Caco-2 (cell line): Measurements from ENCODE around the gene TTC7B. TPM values are rescaled to one million over a fixed set of nuclear protein-coding genes. Genes with fewer than 3 reads are reported as not detected.

ENCODE experiments used
- BruUV-seq: library from RNA; stranded (reverse); fragments of 400-500 nt; replicated peaks from 2 replicates; lab custom pipeline; 2021; lab: Mats Ljungman, UMichigan
- CTCF ChIA-PET: fragments of 300-600 bp; sonication (Branson Sonifier 250); formaldehyde crosslinking; loops from one replicate; lab custom pipeline; 2022; ENCODE audit warnings: antibody characterized with exemption; lab: Charles Lee
- POLR2A ChIA-PET: fragments of 300-600 bp; sonication (Branson Sonifier 250); formaldehyde crosslinking; loops from one replicate; lab custom pipeline; 2022; ENCODE audit warnings: antibody characterized with exemption; lab: Charles Lee
- DNase-seq, 2 experiments: peaks; one replicate each; pipeline versions ENCODE4 v3.0.0 to v3.0.0-alpha.2; 2020 to 2022
- H3K27me3 ChIP-seq: replicated peaks from 2 replicates; pipeline ENCODE4 v1.6.0; 2011; ENCODE audit warnings: low read length; ENCODE audit not compliant: control insufficient read depth, insufficient read depth
- H3K36me3 ChIP-seq: 2 replicates; pipeline ENCODE4 v1.5.1; 2011; ENCODE audit warnings: low read length; ENCODE audit not compliant: control insufficient read depth, insufficient read depth
- H3K4me1 ChIP-seq: fragments of 250-450 bp; sonication (Bioruptor Pico); 2 replicates; pipeline ENCODE4 v1.5.1; 2020; ENCODE audit warnings: mild to moderate bottlenecking
- H3K4me3 ChIP-seq: 2 replicates; pipeline ENCODE4 v1.5.1; 2011; ENCODE audit warnings: low read depth, mild to moderate bottlenecking, control low read depth, low read length
- H3K9me3 ChIP-seq: fragments of 250-450 bp; sonication (Bioruptor Pico); 2 replicates; pipeline ENCODE4 v1.5.1; 2020; ENCODE audit warnings: mild to moderate bottlenecking, moderate library complexity
- H3K27ac Mint-ChIP-seq: one replicate; pipeline ENCODE4 v1.8.0; 2022; ENCODE audit warnings: mixed read lengths; ENCODE audit not compliant: unreplicated experiment
- H3K27me3 Mint-ChIP-seq: one replicate; pipeline ENCODE4 v1.8.0; 2022; ENCODE audit warnings: mixed read lengths; ENCODE audit not compliant: insufficient read depth, unreplicated experiment
- H3K36me3 Mint-ChIP-seq: one replicate; pipeline ENCODE4 v1.8.0; 2022; ENCODE audit warnings: mild to moderate bottlenecking, mixed read lengths; ENCODE audit not compliant: insufficient read depth, unreplicated experiment
- H3K4me1 Mint-ChIP-seq: one replicate; pipeline ENCODE4 v1.8.0; 2022; ENCODE audit warnings: low read depth, mixed read lengths; ENCODE audit not compliant: unreplicated experiment
- H3K4me3 Mint-ChIP-seq: one replicate; pipeline ENCODE4 v1.8.0; 2022; ENCODE audit warnings: mild to moderate bottlenecking, moderate library complexity, mixed read lengths; ENCODE audit not compliant: unreplicated experiment
- H3K9me3 Mint-ChIP-seq: one replicate; pipeline ENCODE4 v1.8.0; 2022; ENCODE audit warnings: mixed read lengths; ENCODE audit not compliant: unreplicated experiment
- CTCF ChIP-seq, 2 experiments: fragments of 200-600 bp in 1 of 2; IDR thresholded peaks; 1 replicate in 1 of 2; 2 replicates in 1 of 2; pipeline versions ENCODE4 v1.5.1 to v1.8.0; 2011 to 2022; ENCODE audit warnings: antibody characterized with exemption in 1 of 2, control low read depth in 1 of 2, inconsistent platforms in 1 of 2, low read depth in 1 of 2, low read length in 1 of 2, mild to moderate bottlenecking in 1 of 2, moderate library complexity in 1 of 2; ENCODE audit not compliant: insufficient read depth in 1 of 2, severe bottlenecking in 1 of 2, unreplicated experiment in 1 of 2
- intact Hi-C: fragments of 100-400 bp; cut with micrococcal nuclease; formaldehyde crosslinking; loops from one replicate; pipeline ENCODE4 v1.10.0; 2022; ENCODE audit not compliant: unreplicated experiment
- total RNA-seq: library from RNA; stranded (reverse); gene quantifications from 2 replicates; pipeline ENCODE4 v1.2.3, GENCODE V29; 2022

TTC7B gene
- total RNA-seq, 1 experiment from 2014 or later: 28.5 TPM

- intact Hi-C loops: no loop called here
- no peak overlapping the region for H3K4me3 Mint-ChIP-seq
- no peaks in the 10 kb centered on the region for H3K36me3 Mint-ChIP-seq
- H3K36me3 ChIP-seq: no peaks in the 10 kb centered on the region
- H3K4me3 ChIP-seq: no peak overlapping the region
- BruUV-seq: no TSS peak
- H3K9me3 Mint-ChIP-seq: no peaks in the 10 kb centered on the region
- no peak overlapping the region for H3K27ac Mint-ChIP-seq
- no peaks in the 10 kb centered on the region for H3K27me3 Mint-ChIP-seq
- ChIA-PET POLR2A (no interaction called here), CTCF (no interaction called here)
- no peaks in the 10 kb centered on the region for H3K9me3 ChIP-seq
- H3K27me3 ChIP-seq: no peaks in the 10 kb centered on the region
- TF ChIP-seq CTCF (IDR thresholded peaks at IDR 0.05; ENCODE audit: insufficient read depth in 1 of 2, low read depth in 1 of 2, low read length in 1 of 2, severe bottlenecking in 1 of 2, unreplicated experiment in 1 of 2): peak in 1 of 2 experiments; percentile 8
- DNase-seq: peak in 1 of 2 experiments; percentile 18
- peaks cover 11% of the 10 kb centered on the region; the same call in 1 of the 2 replicates for H3K4me1 ChIP-seq
- H3K4me1 Mint-ChIP-seq: no peaks in the 10 kb centered on the region
These were observed 255.2 kb downstream of the TTC7B start for GRCh38 chr14:90560991-90561390.

GRCh38 chr14:90560558-90560957, 255.7 kb downstream of the TTC7B start:
- TF ChIP-seq CTCF (IDR thresholded peaks at IDR 0.05; ENCODE audit: insufficient read depth in 1 of 2, low read depth in 1 of 2, low read length in 1 of 2, severe bottlenecking in 1 of 2, unreplicated experiment in 1 of 2): no peak
- Mint-ChIP-seq H3K4me3 (no peak overlapping the region), H3K27me3 (no peaks in the 10 kb centered on the region), H3K36me3 (no peaks in the 10 kb centered on the region), H3K9me3 (no peaks in the 10 kb centered on the region), H3K27ac (no peak overlapping the region), H3K4me1 (no peaks in the 10 kb centered on the region)
- CTCF ChIA-PET: no interaction called here
- Histone ChIP-seq H3K4me1 (peaks cover 13% of the 10 kb centered on the region; the same call in 1 of the 2 replicates), H3K4me3 (no peak overlapping the region), H3K9me3 (no peaks in the 10 kb centered on the region), H3K27me3 (no peaks in the 10 kb centered on the region), H3K36me3 (no peaks in the 10 kb centered on the region)
- no peak for DNase-seq
- no TSS peak for BruUV-seq
- POLR2A ChIA-PET: no interaction called here
- intact Hi-C loops: no loop called here

- TF ChIP-seq CTCF (IDR thresholded peaks at IDR 0.05; ENCODE audit: insufficient read depth in 1 of 2, low read depth in 1 of 2, low read length in 1 of 2, severe bottlenecking in 1 of 2, unreplicated experiment in 1 of 2): no peak
- no TSS peak for BruUV-seq
- no peaks in the 10 kb centered on the region for H3K36me3 ChIP-seq
- H3K27me3 ChIP-seq: no peaks in the 10 kb centered on the region
- DNase-seq: no peak
- Mint-ChIP-seq H3K4me3 (no peak overlapping the region), H3K4me1 (no peaks in the 10 kb centered on the region), H3K9me3 (no peaks in the 10 kb centered on the region), H3K27ac (no peak overlapping the region), H3K27me3 (no peaks in the 10 kb centered on the region), H3K36me3 (no peaks in the 10 kb centered on the region)
- H3K4me1 ChIP-seq: peaks cover 13% of the 10 kb centered on the region; the same call in 1 of the 2 replicates
- POLR2A ChIA-PET: interaction anchor here (0.6 kb wide), 1 partner anchor 82 kb away, joined by 5 read pairs; no protein-coding TSS in a partner anchor
- H3K9me3 ChIP-seq: no peaks in the 10 kb centered on the region
- H3K4me3 ChIP-seq: no peak overlapping the region
- CTCF ChIA-PET: no interaction called here
- intact Hi-C loops: no loop called here
These were observed 256.3 kb downstream of the TTC7B start for GRCh38 chr14:90559811-90560492.
